GM21423 (cell line): ENCODE results near the gene WBP1.

Source experiments
- ATAC-seq: cut with Tn5 transposase; IDR thresholded peaks from one replicate; pipeline ENCODE4 v1.9.1; 2021; ENCODE audit warnings: mild to moderate bottlenecking, moderate library complexity; ENCODE audit not compliant: unreplicated experiment

Gene WBP1

DNA sequence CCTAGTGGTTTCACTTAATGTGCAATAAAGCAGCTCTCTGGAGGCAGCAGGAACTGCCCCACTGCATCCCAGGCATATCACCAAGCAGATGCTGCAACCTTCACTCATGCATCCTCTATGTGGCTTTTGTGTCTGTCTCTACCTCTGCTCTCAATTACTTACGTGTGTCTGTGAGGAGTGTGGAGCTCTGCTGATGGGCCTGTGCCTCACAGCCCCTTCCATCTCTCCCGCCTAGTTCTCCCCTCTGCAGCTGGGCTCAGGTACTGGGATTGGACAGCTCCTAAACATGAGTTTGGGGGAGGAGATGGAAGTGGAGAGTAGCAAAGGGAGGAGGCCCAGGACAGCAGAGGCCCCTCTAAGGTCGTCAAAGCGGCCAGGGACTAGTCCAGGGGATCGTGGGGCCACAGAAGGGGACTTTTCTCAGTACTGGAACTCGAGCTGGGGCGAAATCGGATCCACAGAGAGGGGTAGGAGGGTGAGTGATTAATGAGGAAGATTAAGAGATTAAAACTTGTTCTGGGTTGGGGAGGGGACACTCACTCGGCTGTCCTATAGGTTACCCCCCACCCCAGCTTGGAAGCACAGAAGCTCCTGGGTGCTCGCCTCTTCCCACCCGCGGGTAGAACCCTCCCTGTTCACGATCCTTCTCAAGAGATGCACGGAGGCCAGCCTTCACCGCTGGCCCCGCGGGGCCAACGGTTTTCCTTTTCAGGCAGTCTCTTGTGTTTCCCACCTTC lies 43.3 kb downstream of the WBP1 start:
- no peak for ATAC-seq

DNA sequence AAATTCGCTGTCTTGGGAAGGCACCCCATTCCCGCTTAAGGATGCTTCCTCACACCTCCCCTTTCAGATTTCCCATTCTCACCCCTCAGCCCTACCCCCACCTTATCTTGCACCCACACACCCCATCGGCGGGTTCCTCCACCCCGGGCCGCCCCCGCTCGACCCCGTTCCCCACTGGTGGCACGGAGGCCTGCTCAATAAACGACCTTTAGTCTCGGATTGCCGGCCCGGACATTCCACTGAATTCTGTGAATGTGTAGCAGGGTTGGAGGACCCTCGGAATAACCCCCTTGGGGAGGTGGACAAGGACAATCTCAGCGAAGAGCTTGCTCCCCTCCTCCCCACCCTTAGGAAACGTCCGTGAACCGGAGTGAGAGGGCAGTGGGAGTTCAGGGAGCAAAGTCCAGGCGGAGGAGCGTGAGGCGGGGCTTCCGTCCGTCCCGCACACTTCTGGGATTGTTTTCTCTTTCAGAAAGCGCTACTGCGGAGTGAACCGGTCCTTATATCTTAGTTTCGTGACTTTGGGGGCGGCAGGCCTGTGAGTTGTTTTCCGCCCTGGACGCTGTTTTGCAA lies 44.0 kb downstream of the WBP1 start:
- no peak for ATAC-seq

DNA sequence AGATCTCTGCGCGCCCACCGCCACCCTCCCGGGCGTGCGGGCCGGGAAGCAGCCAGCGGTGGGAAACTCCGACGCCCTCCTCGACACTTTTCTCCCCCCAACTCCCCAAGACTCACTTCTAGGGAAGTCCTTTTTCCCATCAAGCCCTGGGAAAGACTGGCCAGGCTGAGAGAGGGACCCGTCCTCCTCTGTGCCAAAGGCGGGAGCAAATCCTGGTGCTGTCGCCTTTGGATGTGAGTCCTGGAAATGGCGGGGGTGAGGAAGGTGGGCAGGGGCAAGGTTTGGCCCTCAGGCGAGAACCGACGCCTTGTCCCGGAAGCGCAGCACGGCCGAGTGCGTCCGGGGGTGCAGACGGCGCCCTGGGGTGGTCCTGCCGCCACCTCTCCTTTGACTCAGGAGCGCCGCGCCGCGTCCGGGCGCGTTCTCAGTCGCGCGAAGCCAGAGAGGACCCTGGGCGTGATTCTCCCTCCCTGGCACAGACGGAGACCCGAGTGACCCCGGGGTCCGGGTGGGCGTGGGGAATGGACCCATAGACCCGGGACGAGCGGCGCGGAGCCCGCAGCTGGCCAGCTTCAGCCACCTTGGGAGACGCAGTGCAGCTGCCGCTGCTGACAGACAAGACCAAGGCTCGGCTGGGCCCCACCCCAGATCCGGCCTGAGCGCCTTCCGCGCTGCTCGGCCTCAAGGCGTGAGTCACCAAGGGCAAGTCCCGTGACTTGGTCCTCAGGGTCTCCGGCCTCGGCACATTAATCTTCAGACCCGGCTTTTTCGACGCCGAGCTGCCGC lies 44.7 kb downstream of the WBP1 start:
- ATAC-seq, result peak; percentile 38

GRCh38 chr2:74503506-74504475 lies 45.6 kb downstream of the WBP1 start:
- ATAC-seq, result no peak

DNA sequence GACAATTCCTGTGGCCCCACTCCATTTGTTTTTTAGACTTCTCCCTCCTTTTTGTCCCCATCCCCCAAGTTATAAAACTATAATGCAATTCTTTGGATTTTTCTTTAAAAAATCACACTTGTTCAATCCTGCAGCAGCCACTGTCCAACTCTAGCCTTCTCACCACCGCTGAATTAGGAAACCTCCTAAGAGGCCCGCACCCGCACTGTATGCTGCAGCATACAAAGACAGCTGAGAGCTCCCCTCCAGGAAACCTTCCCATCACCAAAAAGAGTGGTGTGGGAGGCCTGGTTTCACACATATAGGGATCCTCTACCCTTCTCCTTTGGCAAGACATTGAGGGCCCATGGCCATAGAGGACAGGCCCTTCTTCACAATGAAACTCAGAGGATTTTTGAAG lies 46.4 kb downstream of the WBP1 start:
- ATAC-seq, result no peak

- no peak for ATAC-seq
These were observed 47.4 kb downstream of the WBP1 start for GRCh38 chr2:74505448-74506246.

DNA sequence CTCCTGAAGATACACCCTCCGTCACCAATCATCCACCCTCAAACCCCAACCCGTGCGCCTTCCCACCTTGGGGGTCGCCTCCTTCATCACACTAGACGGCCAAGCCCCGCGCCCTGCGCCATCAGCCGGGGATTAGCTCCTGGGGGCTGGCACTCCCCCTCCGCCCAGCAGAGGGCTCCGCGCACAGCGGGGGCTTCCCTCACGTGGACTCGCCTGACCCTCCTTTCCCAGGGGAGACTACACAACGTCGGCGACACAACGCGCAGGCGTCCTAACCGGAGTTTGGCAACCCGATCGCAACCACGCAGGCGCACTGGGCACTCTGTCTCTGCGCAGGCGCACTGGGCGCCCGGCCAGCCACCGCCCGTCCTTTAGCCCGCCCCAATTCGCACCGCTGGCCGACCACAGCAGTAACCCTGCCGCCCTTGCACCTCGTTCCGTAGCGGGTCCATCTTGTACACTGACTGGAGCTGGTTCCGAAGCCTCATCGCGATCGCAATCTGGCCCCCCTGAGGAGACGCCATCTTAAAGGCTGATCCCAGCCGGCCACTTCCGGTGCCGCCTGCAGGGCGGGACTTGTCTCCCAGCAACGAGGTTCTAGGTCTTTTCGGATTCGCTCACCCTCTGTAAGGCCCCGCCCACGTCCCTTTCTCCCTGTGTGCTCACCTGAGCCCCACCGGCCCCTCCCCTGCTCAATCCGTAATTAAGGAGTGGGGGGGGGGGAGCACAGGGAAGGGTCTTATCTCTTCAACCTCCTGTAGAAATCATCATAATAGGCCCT lies 49.1 kb downstream of the WBP1 start, which contains the start of gene PCGF1:
Gene PCGF1, minus strand, starts transcription at position 551 of the 781 bp plus-strand sequence. Its CDS starts 27 bp downstream, at position 524.
- ATAC-seq, result peak; percentile 85

- ATAC-seq, result peak; percentile 8
These were observed 49.8 kb downstream of the WBP1 start for GRCh38 chr2:74507926-74508520.

- no peak for ATAC-seq
These were observed 52.0 kb downstream of the WBP1 start for GRCh38 chr2:74510272-74510671.
